GM12872 (cell line): ENCODE data around the gene SPRR2A.

Experiments used
- TF ChIP-seq, protein P1 (sequence below): IDR thresholded peaks from 3 replicates; pipeline ENCODE4 v1.5.1; 2011; ENCODE audit warnings: low read depth, mild to moderate bottlenecking, low read length, moderate library complexity; ENCODE audit not compliant: insufficient read depth

SPRR2A gene

DNA sequence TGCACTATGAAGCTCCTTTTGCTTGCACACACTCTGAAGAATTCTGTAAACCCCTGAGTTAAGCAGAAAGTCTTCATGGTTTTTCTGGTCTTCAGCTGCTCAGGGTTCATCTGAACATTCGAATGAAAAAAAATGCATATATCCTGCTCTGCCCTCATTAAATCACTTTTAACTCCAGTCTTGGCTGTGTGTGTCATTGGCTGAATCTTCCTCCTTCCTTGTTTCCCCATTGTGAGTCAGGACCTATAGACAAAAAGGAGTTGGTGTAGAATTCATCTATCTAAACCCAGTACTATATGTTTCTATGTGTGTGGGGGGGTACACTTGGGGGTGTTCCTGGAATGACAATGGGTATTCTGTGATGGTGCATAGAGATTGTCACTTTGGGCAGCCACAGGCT, 32.9 kb downstream of the SPRR2A start:
- TF ChIP-seq, protein P1, sequence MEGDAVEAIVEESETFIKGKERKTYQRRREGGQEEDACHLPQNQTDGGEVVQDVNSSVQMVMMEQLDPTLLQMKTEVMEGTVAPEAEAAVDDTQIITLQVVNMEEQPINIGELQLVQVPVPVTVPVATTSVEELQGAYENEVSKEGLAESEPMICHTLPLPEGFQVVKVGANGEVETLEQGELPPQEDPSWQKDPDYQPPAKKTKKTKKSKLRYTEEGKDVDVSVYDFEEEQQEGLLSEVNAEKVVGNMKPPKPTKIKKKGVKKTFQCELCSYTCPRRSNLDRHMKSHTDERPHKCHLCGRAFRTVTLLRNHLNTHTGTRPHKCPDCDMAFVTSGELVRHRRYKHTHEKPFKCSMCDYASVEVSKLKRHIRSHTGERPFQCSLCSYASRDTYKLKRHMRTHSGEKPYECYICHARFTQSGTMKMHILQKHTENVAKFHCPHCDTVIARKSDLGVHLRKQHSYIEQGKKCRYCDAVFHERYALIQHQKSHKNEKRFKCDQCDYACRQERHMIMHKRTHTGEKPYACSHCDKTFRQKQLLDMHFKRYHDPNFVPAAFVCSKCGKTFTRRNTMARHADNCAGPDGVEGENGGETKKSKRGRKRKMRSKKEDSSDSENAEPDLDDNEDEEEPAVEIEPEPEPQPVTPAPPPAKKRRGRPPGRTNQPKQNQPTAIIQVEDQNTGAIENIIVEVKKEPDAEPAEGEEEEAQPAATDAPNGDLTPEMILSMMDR: no peak

DNA sequence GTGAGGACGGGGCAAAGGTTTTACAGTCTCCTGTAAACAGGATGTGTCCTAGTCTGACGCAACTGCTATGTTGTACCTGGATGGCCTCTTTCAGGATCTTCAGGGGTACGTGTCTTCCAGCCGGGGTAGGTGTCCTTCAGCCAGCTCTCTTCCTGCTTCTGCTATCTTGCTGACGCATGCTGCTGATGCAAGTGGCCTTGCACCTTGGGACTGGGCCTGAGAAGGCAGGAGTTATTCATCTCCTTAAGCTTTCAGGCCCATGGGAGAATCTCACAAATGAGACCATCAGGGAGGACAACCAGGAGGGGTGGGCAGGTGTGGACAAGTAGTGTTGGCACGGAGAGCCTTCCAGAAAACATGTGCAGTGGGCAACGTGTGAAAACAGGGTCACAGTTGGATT, 34.2 kb downstream of the SPRR2A start:
- TF ChIP-seq, protein P1: no peak
